Left ventricle myocardium inferior (tissue), 1 donor: ENCODE results near the gene EDA. TPM values are rescaled to one million over a fixed set of nuclear protein-coding genes. Genes with fewer than 3 reads are reported as not detected.

Experiments used
- DNase-seq: peaks from one replicate; pipeline ENCODE4 v3.0.0-alpha.2; 2020
- H3K27ac ChIP-seq: fragments of 200-600 bp; replicated peaks from 2 replicates; pipeline ENCODE4 v1.8.0; 2021
- H3K27me3 ChIP-seq: fragments of 200-600 bp; 2 replicates; pipeline ENCODE4 v1.8.0; 2021; ENCODE audit warnings: low read depth
- H3K36me3 ChIP-seq: fragments of 200-600 bp; 2 replicates; pipeline ENCODE4 v1.8.0; 2021
- H3K4me1 ChIP-seq: fragments of 200-600 bp; 2 replicates; pipeline ENCODE4 v1.8.0; 2021
- H3K4me3 ChIP-seq: fragments of 200-600 bp; 2 replicates; pipeline ENCODE4 v1.8.0; 2021; ENCODE audit warnings: mild to moderate bottlenecking, moderate library complexity
- H3K9me3 ChIP-seq: fragments of 200-600 bp; replicated peaks from 2 replicates; pipeline ENCODE4 v1.8.0; 2021
- intact Hi-C: fragments of 100-400 bp; cut with micrococcal nuclease; formaldehyde crosslinking; loops from one replicate; pipeline ENCODE4 v1.11.0; 2022
- total RNA-seq: library from RNA; stranded (reverse); fragmentation: NEBNext Ultra II Directional; extraction: Animal tissue kit (Norgen Biotek cat#: 25700); gene quantifications from one replicate; pipeline ENCODE4 v1.2.1, GENCODE V29; 2021
- TF ChIP-seq, protein P1 (sequence below): fragments of 200-600 bp; IDR thresholded peaks from 2 replicates; pipeline ENCODE4 v1.8.0; 2021; ENCODE audit warnings: antibody characterized with exemption, mild to moderate bottlenecking, borderline replicate concordance
- donor health status: DM: no; HTN: yes; CAD: no; lungs with severe emphysema.

Gene EDA
- total RNA-seq, 1 donor from 2014 or later = 7.3 TPM

DNA sequence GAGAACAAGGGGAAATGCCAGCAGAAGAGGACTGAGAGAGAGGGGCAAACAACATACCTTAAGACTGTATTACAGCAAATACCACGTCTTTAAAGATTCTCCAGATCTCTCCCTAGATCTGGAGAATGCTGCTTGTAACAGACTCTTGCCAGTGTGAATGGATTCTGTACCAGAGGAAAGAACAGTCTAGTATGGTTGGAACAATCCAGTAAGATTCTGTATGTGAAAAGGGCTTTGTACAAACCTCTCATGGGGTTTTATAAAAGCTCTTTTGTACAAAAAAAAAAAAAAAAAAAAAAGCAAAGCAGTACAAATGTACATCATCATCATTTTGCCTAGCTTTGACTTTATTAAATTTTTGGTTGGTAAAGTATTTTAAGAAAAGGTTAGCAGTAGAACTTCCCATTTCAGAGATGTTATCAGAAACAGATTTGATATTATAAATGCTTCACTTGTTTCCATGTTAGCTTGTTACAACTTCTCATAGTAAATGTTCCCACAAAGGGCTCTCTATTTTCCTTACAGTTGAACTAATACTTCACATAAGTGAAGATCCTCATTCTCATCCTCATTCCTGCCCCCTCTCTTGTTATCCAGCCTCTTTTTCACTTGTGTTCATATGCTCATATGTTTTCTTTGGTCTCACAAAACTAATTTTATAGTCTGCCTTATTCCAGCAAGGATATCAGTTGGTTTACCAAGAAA lies 144.2 kb downstream of the EDA start:
- intact Hi-C loops = no loop called here
- Histone ChIP-seq H3K27ac (no peak overlapping the region), H3K4me3 (no peak overlapping the region), H3K27me3 (no peaks in the 10 kb centered on the region), H3K36me3 (no peaks in the 10 kb centered on the region), H3K9me3 (peaks cover 8% of the 10 kb centered on the region), H3K4me1 (no peaks in the 10 kb centered on the region)
- TF ChIP-seq, protein P1, sequence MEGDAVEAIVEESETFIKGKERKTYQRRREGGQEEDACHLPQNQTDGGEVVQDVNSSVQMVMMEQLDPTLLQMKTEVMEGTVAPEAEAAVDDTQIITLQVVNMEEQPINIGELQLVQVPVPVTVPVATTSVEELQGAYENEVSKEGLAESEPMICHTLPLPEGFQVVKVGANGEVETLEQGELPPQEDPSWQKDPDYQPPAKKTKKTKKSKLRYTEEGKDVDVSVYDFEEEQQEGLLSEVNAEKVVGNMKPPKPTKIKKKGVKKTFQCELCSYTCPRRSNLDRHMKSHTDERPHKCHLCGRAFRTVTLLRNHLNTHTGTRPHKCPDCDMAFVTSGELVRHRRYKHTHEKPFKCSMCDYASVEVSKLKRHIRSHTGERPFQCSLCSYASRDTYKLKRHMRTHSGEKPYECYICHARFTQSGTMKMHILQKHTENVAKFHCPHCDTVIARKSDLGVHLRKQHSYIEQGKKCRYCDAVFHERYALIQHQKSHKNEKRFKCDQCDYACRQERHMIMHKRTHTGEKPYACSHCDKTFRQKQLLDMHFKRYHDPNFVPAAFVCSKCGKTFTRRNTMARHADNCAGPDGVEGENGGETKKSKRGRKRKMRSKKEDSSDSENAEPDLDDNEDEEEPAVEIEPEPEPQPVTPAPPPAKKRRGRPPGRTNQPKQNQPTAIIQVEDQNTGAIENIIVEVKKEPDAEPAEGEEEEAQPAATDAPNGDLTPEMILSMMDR = no peak
- no peak for DNase-seq

DNA sequence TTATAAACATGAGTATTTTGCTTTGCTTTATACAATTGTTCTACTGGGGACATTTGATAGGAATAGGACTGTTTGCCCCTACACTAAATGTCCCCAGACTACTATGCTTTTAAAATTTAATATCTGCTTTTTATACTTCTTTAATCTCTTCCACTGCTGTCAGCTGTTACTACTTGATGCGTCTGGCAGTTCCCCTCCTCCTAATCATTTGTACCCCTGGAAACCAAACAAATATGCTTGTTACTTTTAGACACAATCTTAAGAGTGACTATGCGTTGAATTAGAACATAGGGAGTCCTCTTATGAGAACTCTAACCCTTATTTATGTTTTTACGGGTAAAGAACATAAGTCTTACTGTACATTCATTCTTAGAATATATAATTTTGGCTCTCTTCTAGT lies 145.7 kb downstream of the EDA start:
- DNase-seq = no peak
- H3K27ac ChIP-seq = peak overlapping the region; percentile 57
- H3K27me3 ChIP-seq = no peaks in the 10 kb centered on the region
- H3K9me3 ChIP-seq = no peaks in the 10 kb centered on the region
- intact Hi-C loops = no loop called here
- no peaks in the 10 kb centered on the region for H3K36me3 ChIP-seq
- TF ChIP-seq, protein P1 = no peak
- no peaks in the 10 kb centered on the region for H3K4me1 ChIP-seq
- H3K4me3 ChIP-seq = no peak overlapping the region

DNA sequence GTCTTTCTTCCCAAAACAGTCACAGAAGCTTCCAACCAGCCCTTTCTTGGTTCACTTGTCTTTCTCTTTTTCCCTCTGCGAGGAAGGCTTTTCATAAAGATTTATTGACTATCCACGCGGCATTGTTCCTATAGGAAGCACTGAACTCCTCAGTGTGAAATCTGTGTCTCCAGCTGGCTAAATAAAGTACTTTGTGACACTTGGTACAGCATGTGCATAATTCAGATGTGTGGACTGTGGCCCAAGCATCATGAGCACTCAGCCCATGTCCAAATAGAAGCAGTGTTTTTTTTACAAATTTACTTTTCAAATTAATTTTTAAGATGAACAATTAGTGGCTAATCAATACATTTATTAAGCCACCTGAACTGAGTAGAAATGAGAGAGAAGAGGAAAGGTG lies 146.4 kb downstream of the EDA start:
- intact Hi-C loops = no loop called here
- H3K27ac ChIP-seq = peak overlapping the region; percentile 57
- H3K36me3 ChIP-seq = no peaks in the 10 kb centered on the region
- H3K27me3 ChIP-seq = no peaks in the 10 kb centered on the region
- H3K4me3 ChIP-seq = no peak overlapping the region
- no peak for DNase-seq
- H3K9me3 ChIP-seq = no peaks in the 10 kb centered on the region
- TF ChIP-seq, protein P1 = no peak
- H3K4me1 ChIP-seq = no peaks in the 10 kb centered on the region

DNA sequence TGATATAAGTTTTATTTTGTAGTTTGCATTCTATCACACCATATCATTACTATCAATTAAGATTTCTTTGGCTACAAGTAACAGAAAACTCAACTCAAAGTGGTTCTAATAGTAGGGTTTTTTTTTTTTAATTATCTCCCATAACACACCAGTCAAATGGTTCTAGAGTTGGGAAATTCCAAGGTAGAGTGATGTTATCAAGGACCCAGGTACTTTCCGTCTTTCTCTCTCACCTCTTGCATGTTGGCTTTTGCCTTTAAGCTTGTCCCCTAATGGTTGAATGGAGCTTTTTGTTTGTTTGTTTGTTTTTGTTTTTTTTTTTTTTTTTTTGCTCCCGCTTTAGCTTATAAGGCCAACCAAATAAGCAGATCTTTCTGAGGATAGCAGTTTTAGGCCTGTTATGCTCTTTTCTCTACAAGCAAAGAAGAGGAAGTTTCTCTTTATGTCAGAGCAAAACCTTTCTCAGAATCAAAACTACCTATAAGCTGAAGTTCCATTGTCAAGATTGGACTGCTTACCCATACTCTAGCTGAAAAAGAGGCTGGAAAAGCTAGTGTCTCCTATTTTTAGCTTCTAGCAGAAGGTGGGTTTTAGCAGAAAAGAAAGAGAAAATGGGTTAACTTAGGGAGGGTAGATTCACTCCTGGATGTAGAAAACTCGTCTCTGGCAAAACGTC lies 177.5 kb downstream of the EDA start:
- Histone ChIP-seq H3K27ac (no peak overlapping the region), H3K4me3 (no peak overlapping the region), H3K9me3 (no peaks in the 10 kb centered on the region), H3K27me3 (no peaks in the 10 kb centered on the region), H3K4me1 (no peaks in the 10 kb centered on the region), H3K36me3 (no peaks in the 10 kb centered on the region)
- TF ChIP-seq, protein P1 = no peak
- DNase-seq = no peak
- intact Hi-C loops = no loop called here

DNA sequence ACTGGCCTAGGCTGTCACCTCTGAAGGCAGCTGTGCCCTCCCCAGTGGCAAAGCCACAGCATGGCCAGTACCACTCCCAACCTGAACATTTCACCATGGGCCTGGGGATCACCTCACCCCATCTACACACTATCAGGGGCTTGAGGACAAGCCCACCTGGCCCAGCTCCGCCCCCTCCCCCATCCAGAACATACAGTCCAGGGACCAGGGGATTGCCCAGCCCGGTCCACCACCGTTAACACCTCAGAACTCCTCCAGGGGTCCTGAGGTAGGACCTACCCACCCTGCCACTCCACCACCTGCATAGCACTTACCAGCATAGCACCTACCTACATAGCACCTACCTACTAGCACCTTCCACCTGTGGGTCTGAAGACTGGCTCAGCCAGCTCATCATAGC lies 179.8 kb downstream of the EDA start:
- intact Hi-C loops = no loop called here
- H3K4me1 ChIP-seq = no peaks in the 10 kb centered on the region
- TF ChIP-seq, protein P1 = no peak
- no peak overlapping the region for H3K27ac ChIP-seq
- DNase-seq = no peak
- H3K36me3 ChIP-seq = no peaks in the 10 kb centered on the region
- H3K4me3 ChIP-seq = no peak overlapping the region
- H3K27me3 ChIP-seq = no peaks in the 10 kb centered on the region
- no peaks in the 10 kb centered on the region for H3K9me3 ChIP-seq
